Measurements from ENCODE around the gene CES3. TPM values are rescaled to one million over a fixed set of nuclear protein-coding genes. Genes with fewer than 3 reads are reported as not detected.

The CES3 gene
- total and polyA plus RNA-seq, 4 donors: 0.19 to 28.3 (median 12.5) TPM

GRCh38 chr16:66953462-66954096, 7.5 kb upstream of the CES3 start:
- H3K9me3 ChIP-seq (ENCODE audit: control insufficient read depth in 4 of 4, low read length in 3 of 4): no peaks in the 10 kb centered on the region
- H3K9ac ChIP-seq (ENCODE audit: low read depth in 1 of 2, low read length in 2 of 2): peak overlapping the region in 1 of 2 donors; percentile 36
- H3K4me1 ChIP-seq (ENCODE audit: control insufficient read depth in 4 of 4, insufficient read depth in 4 of 4, low read length in 3 of 4): peaks cover 7 to 35% (median 30%) of the 10 kb centered on the region in 4 donors
- TF ChIP-seq ATF3 (IDR thresholded peaks at IDR 0.05): no peak
- TF ChIP-seq, protein P1, sequence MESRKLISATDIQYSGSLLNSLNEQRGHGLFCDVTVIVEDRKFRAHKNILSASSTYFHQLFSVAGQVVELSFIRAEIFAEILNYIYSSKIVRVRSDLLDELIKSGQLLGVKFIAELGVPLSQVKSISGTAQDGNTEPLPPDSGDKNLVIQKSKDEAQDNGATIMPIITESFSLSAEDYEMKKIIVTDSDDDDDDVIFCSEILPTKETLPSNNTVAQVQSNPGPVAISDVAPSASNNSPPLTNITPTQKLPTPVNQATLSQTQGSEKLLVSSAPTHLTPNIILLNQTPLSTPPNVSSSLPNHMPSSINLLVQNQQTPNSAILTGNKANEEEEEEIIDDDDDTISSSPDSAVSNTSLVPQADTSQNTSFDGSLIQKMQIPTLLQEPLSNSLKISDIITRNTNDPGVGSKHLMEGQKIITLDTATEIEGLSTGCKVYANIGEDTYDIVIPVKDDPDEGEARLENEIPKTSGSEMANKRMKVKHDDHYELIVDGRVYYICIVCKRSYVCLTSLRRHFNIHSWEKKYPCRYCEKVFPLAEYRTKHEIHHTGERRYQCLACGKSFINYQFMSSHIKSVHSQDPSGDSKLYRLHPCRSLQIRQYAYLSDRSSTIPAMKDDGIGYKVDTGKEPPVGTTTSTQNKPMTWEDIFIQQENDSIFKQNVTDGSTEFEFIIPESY (IDR thresholded peaks at IDR 0.05): no peak
- TF ChIP-seq NR2F2 (IDR thresholded peaks at IDR 0.05): no peak
- no peak for TF ChIP-seq GABPA (IDR thresholded peaks at IDR 0.05 in 1 of 2, conservative IDR thresholded peaks at IDR 0.05 in 1 of 2)
- no peak for TF ChIP-seq RXRA (IDR thresholded peaks at IDR 0.05)
- H3K27me3 ChIP-seq (ENCODE audit: control insufficient read depth in 4 of 4, insufficient read depth in 4 of 4, low read length in 3 of 4): no peaks in the 10 kb centered on the region
- H3K36me3 ChIP-seq (ENCODE audit: control insufficient read depth in 4 of 4, insufficient read depth in 3 of 4, low read depth in 1 of 4, low read length in 3 of 4): no peaks in the 10 kb centered on the region
- no peak overlapping the region for H3K27ac ChIP-seq (ENCODE audit: low read depth in 1 of 2, low read length in 2 of 2)
- no peak for DNase-seq (ENCODE audit: low spot score)
- 70% methylated on average over 10 of the region's 10 CpGs for WGBS
- H3K4me3 ChIP-seq (ENCODE audit: low read depth in 1 of 3, low read length in 3 of 3): no peak overlapping the region

- Histone ChIP-seq H3K4me3 (ENCODE audit: low read depth in 1 of 3, low read length in 3 of 3) (no peak overlapping the region), H3K27me3 (ENCODE audit: control insufficient read depth in 4 of 4, insufficient read depth in 4 of 4, low read length in 3 of 4) (no peaks in the 10 kb centered on the region), H3K36me3 (ENCODE audit: control insufficient read depth in 4 of 4, insufficient read depth in 3 of 4, low read depth in 1 of 4, low read length in 3 of 4) (no peaks in the 10 kb centered on the region), H3K27ac (ENCODE audit: low read depth in 1 of 2, low read length in 2 of 2) (no peak overlapping the region), H3K4me1 (ENCODE audit: control insufficient read depth in 4 of 4, insufficient read depth in 4 of 4, low read length in 3 of 4) (peaks cover 3 to 29% (median 25%) of the 10 kb centered on the region in 4 donors), H3K9me3 (ENCODE audit: control insufficient read depth in 4 of 4, low read length in 3 of 4) (no peaks in the 10 kb centered on the region), H3K9ac (ENCODE audit: low read depth in 1 of 2, low read length in 2 of 2) (peak overlapping the region in 1 of 2 donors; percentile 36)
- TF ChIP-seq MAX (IDR thresholded peaks at IDR 0.05): no peak
- TF ChIP-seq HNF4A (conservative IDR thresholded peaks at IDR 0.05): peak; percentile 11 to 17
- peak; percentile 93 to 95 for TF ChIP-seq RAD21 (IDR thresholded peaks at IDR 0.05)
- no peak for TF ChIP-seq FOXA2 (IDR thresholded peaks at IDR 0.05)
- TF ChIP-seq YY1 (IDR thresholded peaks at IDR 0.05): no peak
- TF ChIP-seq ATF3 (IDR thresholded peaks at IDR 0.05): no peak
- TF ChIP-seq, protein P1 (IDR thresholded peaks at IDR 0.05): no peak
- TF ChIP-seq SP1 (IDR thresholded peaks at IDR 0.05): no peak
- no peak for TF ChIP-seq HNF4G (IDR thresholded peaks at IDR 0.05)
- TF ChIP-seq RXRA (IDR thresholded peaks at IDR 0.05): peak; percentile 23 to 55
- no peak for TF ChIP-seq TAF1 (conservative IDR thresholded peaks at IDR 0.05)
- TF ChIP-seq FOXA1 (IDR thresholded peaks at IDR 0.05): no peak
- peak; percentile 89 for TF ChIP-seq CTCF (IDR thresholded peaks at IDR 0.05; ENCODE audit: low read depth, low read length, missing input control)
- TF ChIP-seq, protein P2, sequence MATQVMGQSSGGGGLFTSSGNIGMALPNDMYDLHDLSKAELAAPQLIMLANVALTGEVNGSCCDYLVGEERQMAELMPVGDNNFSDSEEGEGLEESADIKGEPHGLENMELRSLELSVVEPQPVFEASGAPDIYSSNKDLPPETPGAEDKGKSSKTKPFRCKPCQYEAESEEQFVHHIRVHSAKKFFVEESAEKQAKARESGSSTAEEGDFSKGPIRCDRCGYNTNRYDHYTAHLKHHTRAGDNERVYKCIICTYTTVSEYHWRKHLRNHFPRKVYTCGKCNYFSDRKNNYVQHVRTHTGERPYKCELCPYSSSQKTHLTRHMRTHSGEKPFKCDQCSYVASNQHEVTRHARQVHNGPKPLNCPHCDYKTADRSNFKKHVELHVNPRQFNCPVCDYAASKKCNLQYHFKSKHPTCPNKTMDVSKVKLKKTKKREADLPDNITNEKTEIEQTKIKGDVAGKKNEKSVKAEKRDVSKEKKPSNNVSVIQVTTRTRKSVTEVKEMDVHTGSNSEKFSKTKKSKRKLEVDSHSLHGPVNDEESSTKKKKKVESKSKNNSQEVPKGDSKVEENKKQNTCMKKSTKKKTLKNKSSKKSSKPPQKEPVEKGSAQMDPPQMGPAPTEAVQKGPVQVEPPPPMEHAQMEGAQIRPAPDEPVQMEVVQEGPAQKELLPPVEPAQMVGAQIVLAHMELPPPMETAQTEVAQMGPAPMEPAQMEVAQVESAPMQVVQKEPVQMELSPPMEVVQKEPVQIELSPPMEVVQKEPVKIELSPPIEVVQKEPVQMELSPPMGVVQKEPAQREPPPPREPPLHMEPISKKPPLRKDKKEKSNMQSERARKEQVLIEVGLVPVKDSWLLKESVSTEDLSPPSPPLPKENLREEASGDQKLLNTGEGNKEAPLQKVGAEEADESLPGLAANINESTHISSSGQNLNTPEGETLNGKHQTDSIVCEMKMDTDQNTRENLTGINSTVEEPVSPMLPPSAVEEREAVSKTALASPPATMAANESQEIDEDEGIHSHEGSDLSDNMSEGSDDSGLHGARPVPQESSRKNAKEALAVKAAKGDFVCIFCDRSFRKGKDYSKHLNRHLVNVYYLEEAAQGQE (IDR thresholded peaks at IDR 0.05): no peak
- no peak for TF ChIP-seq JUND (IDR thresholded peaks at IDR 0.05)
- TF ChIP-seq GABPA (IDR thresholded peaks at IDR 0.05 in 1 of 2, conservative IDR thresholded peaks at IDR 0.05 in 1 of 2): no peak
- no peak for TF ChIP-seq EGR1 (IDR thresholded peaks at IDR 0.05; ENCODE audit: low read depth in 2 of 2)
- TF ChIP-seq NR2F2 (IDR thresholded peaks at IDR 0.05): no peak
- WGBS: 14% methylated on average over 8 of the region's 8 CpGs
- peak; percentile 75 for DNase-seq (ENCODE audit: low spot score)
Measured at GRCh38 chr16:66954097-66954659, 6.9 kb upstream of the CES3 start.
